ENCODE measurements around the gene DACH1. TPM values are rescaled to one million over a fixed set of nuclear protein-coding genes. Genes with fewer than 3 reads are reported as not detected.
A peak's percentile ranks its signal among the peaks of the same experiment; 100 is the strongest.

The DACH1 gene
- total and polyA plus RNA-seq, 2 of the 8 experiments (the other 6 are each of a cell fraction or from before 2014, with no cell fraction given) = 0.12 to 0.67 TPM

DNA sequence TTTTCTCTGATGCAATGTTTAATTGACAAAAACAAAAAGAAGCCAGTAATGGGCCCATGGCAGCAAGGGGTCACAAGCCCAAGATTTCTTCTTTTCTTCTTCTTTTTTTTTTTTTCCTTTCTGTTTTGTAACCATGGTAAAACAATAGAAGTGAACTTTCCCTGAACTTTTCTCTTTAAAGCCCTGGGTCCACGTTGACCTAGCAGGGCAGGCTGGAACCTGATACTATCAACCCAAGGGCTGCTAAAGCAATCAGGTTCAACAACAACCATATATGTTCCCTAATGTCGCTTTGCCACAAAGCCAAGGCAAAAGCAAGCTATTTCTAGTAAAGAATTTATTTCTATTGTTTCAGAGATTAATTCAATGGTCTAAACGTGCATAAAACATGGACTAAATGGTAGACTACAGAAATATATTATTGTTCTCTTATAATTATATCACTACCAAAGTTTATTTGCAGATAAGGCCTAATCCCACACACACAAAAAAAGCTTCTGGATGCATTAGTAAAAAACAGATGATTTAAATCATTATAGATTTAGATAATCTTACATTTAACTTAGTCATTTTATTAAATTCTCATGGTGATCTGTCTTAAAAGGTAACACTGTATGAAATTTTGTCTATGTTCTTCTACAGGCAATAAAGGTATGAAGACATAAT, 153.9 kb downstream of the DACH1 start:
- no peak for FAIRE-seq
- H4K91ac ChIP-seq (replicated peaks; ENCODE audit: insufficient read length, low read length) = no peak overlapping the region
- H3K56ac ChIP-seq (replicated peaks; ENCODE audit: insufficient read length, low read depth, low read length) = no peak overlapping the region
- TF ChIP-seq POLR2A (IDR thresholded peaks at IDR 0.05; ENCODE audit: control extremely low read depth in 1 of 2, low read depth in 2 of 2, low read length in 2 of 2) = no peak
- peak; percentile 91; the same call in 1 of the 2 replicates for TF ChIP-seq RXRA (IDR thresholded peaks at IDR 0.05; ENCODE audit: insufficient read depth, low read depth, low read length)
- H2BK120ac ChIP-seq (replicated peaks; ENCODE audit: low read depth, low read length) = no peak overlapping the region
- no peak overlapping the region for H3K23ac ChIP-seq (ENCODE audit: insufficient read length)
- no peaks in the 10 kb centered on the region for H4K20me1 ChIP-seq (replicated peaks in 1 of 2; ENCODE audit: control insufficient read depth in 1 of 2, insufficient read depth in 2 of 2, low read length in 2 of 2)
- H3K79me1 ChIP-seq (ENCODE audit: low read depth, low read length) = no peaks in the 10 kb centered on the region
- no peaks in the 10 kb centered on the region for H3K27me3 ChIP-seq (replicated peaks in 1 of 4; ENCODE audit: control insufficient read depth in 3 of 4, extremely low read depth in 1 of 4, insufficient read depth in 3 of 4, low read length in 3 of 4)
- H2BK12ac ChIP-seq (ENCODE audit: low read depth, low read length) = no peak overlapping the region
- no peaks in the 10 kb centered on the region for H3K36me3 ChIP-seq (ENCODE audit: control insufficient read depth in 2 of 4, insufficient read depth in 4 of 4, low read length in 3 of 4)
- no peak overlapping the region for H3K18ac ChIP-seq (ENCODE audit: extremely low read depth, low read length)
- H2AFZ ChIP-seq (ENCODE audit: low read length) = no peak overlapping the region
- peak in 1 of 2 experiments; percentile 5 for DNase-seq (ENCODE audit: low read depth in 1 of 2, low spot score in 2 of 2)
- WGBS, 2 experiments (ENCODE audit: extremely low coverage in 1 of 2, insufficient coverage in 1 of 2, insufficient read length in 1 of 2, insufficient replicate concordance in 2 of 2, low coverage in 1 of 2, low lambda C conversion rate in 2 of 2, missing lambda C conversion rate in 1 of 2) = 53% methylated on average over 3 of the region's 3 CpGs; no CpG with 5 or more reads in 1 of the 2 experiments
- H3K4ac ChIP-seq (replicated peaks; ENCODE audit: insufficient read length, low read depth, low read length) = no peak overlapping the region
- H3K14ac ChIP-seq (ENCODE audit: insufficient read length) = no peak overlapping the region
- ChIA-PET CTCF (ENCODE audit: partially characterized antibody) (no interaction called here), POLR2A (ENCODE audit: partially characterized antibody) (interaction anchor here (0.6 kb wide), 1 partner anchor 662 kb away, joined by 3 read pairs; no protein-coding TSS in a partner anchor)
- no peak overlapping the region for H4K5ac ChIP-seq (ENCODE audit: insufficient read length, low read depth, low read length)
- no peak overlapping the region for H3K9ac ChIP-seq (replicated peaks in 1 of 4; ENCODE audit: extremely low read depth in 1 of 4, low read depth in 3 of 4, low read length in 3 of 4)
- no peak overlapping the region for H3K27ac ChIP-seq (ENCODE audit: low read depth, low read length)
- no peaks in the 10 kb centered on the region for H3K4me1 ChIP-seq (replicated peaks in 1 of 4; ENCODE audit: control insufficient read depth in 3 of 4, insufficient read depth in 4 of 4, low read length in 3 of 4)
- no peak overlapping the region for H2BK15ac ChIP-seq (ENCODE audit: low read length)
- no peak overlapping the region for H2AK5ac ChIP-seq (ENCODE audit: low read depth, low read length)
- no peak overlapping the region for H2BK5ac ChIP-seq (ENCODE audit: low read depth, low read length)
- H4K8ac ChIP-seq (ENCODE audit: extremely low read depth, insufficient read depth, low read length) = no peak overlapping the region
- H3K4me2 ChIP-seq (ENCODE audit: insufficient read depth in 1 of 2, low read depth in 2 of 2, low read length in 2 of 2) = no peak overlapping the region
- no peaks in the 10 kb centered on the region; the same call in 1 of the 2 replicates for H3K23me2 ChIP-seq (ENCODE audit: low read depth, low read length)
- H2BK20ac ChIP-seq (ENCODE audit: low read length) = no peak overlapping the region
- no peaks in the 10 kb centered on the region for H3K9me3 ChIP-seq (ENCODE audit: insufficient read depth in 2 of 2, low read depth in 1 of 2, low read length in 1 of 2)
- H3K79me2 ChIP-seq (ENCODE audit: control insufficient read depth in 1 of 2, insufficient read depth in 2 of 2, low read length in 2 of 2) = no peaks in the 10 kb centered on the region
- no peak overlapping the region for H3K4me3 ChIP-seq (ENCODE audit: extremely low read depth in 1 of 4, insufficient read depth in 2 of 4, low read depth in 3 of 4, low read length in 4 of 4)

Measured in H1 (cell line).